Liver (tissue), 3 donors: ENCODE data around the gene CFAP61.

Source experiments
- EGR1 ChIP-seq, 2 donors: IDR thresholded peaks; 2 replicates each; pipeline ENCODE4 v1.6.1; 2016 to 2018; ENCODE audit warnings: antibody characterized with exemption in 2 of 2, low read depth in 2 of 2
- GABPA ChIP-seq, 2 donors: IDR thresholded peaks in 1 of 2; conservative IDR thresholded peaks in 1 of 2; 2 replicates each; pipeline ENCODE4 v1.6.1; 2016; ENCODE audit warnings: antibody characterized with exemption in 2 of 2, mild to moderate bottlenecking in 1 of 2, moderate library complexity in 1 of 2
- RAD21 ChIP-seq, 2 donors: IDR thresholded peaks; 2 replicates each; pipeline ENCODE4 v1.6.1; 2016; ENCODE audit warnings: antibody characterized with exemption in 2 of 2, mild to moderate bottlenecking in 2 of 2
- SP1 ChIP-seq: IDR thresholded peaks from 2 replicates; pipeline ENCODE4 v1.6.1; 2018; ENCODE audit warnings: antibody characterized with exemption, mild to moderate bottlenecking
- TF ChIP-seq, protein P1 (sequence below): fragments of 150-350 bp; IDR thresholded peaks from 2 replicates; pipeline ENCODE4 v1.5.1; 2017; ENCODE audit warnings: improper control_type of control experiment, low read depth, low read length; ENCODE audit not compliant: missing input control
- TF ChIP-seq, protein P2 (sequence below): IDR thresholded peaks from 2 replicates; pipeline ENCODE4 v1.6.1; 2016; ENCODE audit warnings: antibody characterized with exemption, mild to moderate bottlenecking
- TF ChIP-seq, protein P3 (sequence below): IDR thresholded peaks from 2 replicates; pipeline ENCODE4 v1.6.1; 2016; ENCODE audit warnings: antibody characterized with exemption
- donor health status: healthy.
- donor health status: healthy.

DNA sequence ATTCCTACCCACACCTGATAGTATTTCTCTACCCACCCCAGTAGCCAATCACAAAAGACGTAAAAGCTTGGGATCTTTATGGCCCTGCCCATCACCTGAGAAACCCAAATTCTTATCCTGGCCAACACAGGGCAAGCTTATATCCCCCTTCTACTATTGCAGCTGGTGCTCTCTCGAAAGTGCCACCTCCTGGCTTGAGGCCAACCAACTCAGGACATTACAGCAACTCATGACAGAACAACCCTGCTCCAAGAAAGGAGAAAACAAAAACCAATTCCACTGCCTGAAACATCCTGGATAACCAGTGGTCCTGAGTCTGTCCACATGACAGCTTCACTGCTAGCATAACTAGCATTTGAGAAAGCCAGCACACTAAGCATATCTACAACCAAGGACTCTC is 97.9 kb downstream of the CFAP61 start:
- TF ChIP-seq, protein P1, sequence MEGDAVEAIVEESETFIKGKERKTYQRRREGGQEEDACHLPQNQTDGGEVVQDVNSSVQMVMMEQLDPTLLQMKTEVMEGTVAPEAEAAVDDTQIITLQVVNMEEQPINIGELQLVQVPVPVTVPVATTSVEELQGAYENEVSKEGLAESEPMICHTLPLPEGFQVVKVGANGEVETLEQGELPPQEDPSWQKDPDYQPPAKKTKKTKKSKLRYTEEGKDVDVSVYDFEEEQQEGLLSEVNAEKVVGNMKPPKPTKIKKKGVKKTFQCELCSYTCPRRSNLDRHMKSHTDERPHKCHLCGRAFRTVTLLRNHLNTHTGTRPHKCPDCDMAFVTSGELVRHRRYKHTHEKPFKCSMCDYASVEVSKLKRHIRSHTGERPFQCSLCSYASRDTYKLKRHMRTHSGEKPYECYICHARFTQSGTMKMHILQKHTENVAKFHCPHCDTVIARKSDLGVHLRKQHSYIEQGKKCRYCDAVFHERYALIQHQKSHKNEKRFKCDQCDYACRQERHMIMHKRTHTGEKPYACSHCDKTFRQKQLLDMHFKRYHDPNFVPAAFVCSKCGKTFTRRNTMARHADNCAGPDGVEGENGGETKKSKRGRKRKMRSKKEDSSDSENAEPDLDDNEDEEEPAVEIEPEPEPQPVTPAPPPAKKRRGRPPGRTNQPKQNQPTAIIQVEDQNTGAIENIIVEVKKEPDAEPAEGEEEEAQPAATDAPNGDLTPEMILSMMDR: no peak
- TF ChIP-seq GABPA (IDR thresholded peaks at IDR 0.05 in 1 of 2, conservative IDR thresholded peaks at IDR 0.05 in 1 of 2) (no peak), EGR1 (IDR thresholded peaks at IDR 0.05; ENCODE audit: low read depth in 2 of 2) (no peak), SP1 (no peak), RAD21 (IDR thresholded peaks at IDR 0.05) (no peak)
- TF ChIP-seq, protein P2, sequence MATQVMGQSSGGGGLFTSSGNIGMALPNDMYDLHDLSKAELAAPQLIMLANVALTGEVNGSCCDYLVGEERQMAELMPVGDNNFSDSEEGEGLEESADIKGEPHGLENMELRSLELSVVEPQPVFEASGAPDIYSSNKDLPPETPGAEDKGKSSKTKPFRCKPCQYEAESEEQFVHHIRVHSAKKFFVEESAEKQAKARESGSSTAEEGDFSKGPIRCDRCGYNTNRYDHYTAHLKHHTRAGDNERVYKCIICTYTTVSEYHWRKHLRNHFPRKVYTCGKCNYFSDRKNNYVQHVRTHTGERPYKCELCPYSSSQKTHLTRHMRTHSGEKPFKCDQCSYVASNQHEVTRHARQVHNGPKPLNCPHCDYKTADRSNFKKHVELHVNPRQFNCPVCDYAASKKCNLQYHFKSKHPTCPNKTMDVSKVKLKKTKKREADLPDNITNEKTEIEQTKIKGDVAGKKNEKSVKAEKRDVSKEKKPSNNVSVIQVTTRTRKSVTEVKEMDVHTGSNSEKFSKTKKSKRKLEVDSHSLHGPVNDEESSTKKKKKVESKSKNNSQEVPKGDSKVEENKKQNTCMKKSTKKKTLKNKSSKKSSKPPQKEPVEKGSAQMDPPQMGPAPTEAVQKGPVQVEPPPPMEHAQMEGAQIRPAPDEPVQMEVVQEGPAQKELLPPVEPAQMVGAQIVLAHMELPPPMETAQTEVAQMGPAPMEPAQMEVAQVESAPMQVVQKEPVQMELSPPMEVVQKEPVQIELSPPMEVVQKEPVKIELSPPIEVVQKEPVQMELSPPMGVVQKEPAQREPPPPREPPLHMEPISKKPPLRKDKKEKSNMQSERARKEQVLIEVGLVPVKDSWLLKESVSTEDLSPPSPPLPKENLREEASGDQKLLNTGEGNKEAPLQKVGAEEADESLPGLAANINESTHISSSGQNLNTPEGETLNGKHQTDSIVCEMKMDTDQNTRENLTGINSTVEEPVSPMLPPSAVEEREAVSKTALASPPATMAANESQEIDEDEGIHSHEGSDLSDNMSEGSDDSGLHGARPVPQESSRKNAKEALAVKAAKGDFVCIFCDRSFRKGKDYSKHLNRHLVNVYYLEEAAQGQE: no peak
- TF ChIP-seq, protein P3, sequence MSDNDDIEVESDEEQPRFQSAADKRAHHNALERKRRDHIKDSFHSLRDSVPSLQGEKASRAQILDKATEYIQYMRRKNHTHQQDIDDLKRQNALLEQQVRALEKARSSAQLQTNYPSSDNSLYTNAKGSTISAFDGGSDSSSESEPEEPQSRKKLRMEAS: no peak
